HL-60 (cell line): ENCODE data around the gene MACROD1.

Experiments used
- DNase-seq, 2 experiments: peaks; one replicate each; pipeline ENCODE4 v3.0.0-alpha.2; 2010 to 2020; ENCODE audit warnings: low read depth in 1 of 2, low spot score in 1 of 2
- H3K27ac ChIP-seq: fragments of 250-450 bp; sonication (Bioruptor Pico); replicated peaks from 2 replicates; pipeline ENCODE4 v1.5.1; 2020; ENCODE audit warnings: mild to moderate bottlenecking, moderate library complexity
- H3K27me3 ChIP-seq: fragments of 250-450 bp; sonication (Bioruptor Pico); 2 replicates; pipeline ENCODE4 v1.5.1; 2021; ENCODE audit warnings: mild to moderate bottlenecking, moderate library complexity; ENCODE audit not compliant: insufficient read depth, poor library complexity, severe bottlenecking
- H3K4me3 ChIP-seq: replicated peaks from 2 replicates; pipeline ENCODE4 v1.5.1; 2011; ENCODE audit warnings: mild to moderate bottlenecking, control low read depth, low read length; ENCODE audit not compliant: insufficient read depth
- GABPA ChIP-seq: IDR thresholded peaks from 2 replicates; pipeline ENCODE4 v1.6.1; 2012; ENCODE audit warnings: low read depth
- POLR2AphosphoS5 ChIP-seq: IDR thresholded peaks from 2 replicates; pipeline ENCODE4 v1.6.1; 2012; ENCODE audit warnings: low read depth
- REST ChIP-seq: IDR thresholded peaks from 2 replicates; pipeline ENCODE4 v1.6.1; 2012; ENCODE audit warnings: low read depth; ENCODE audit not compliant: insufficient replicate concordance
- SPI1 ChIP-seq: IDR thresholded peaks from 2 replicates; pipeline ENCODE4 v1.6.1; 2012; ENCODE audit warnings: low read depth, mild to moderate bottlenecking, borderline replicate concordance
- TF ChIP-seq, protein P1 (sequence below): IDR thresholded peaks from one replicate; pipeline ENCODE4 v1.5.1; 2011; ENCODE audit warnings: low read length, control low read depth, inconsistent platforms; ENCODE audit not compliant: insufficient read depth

MACROD1 gene

DNA sequence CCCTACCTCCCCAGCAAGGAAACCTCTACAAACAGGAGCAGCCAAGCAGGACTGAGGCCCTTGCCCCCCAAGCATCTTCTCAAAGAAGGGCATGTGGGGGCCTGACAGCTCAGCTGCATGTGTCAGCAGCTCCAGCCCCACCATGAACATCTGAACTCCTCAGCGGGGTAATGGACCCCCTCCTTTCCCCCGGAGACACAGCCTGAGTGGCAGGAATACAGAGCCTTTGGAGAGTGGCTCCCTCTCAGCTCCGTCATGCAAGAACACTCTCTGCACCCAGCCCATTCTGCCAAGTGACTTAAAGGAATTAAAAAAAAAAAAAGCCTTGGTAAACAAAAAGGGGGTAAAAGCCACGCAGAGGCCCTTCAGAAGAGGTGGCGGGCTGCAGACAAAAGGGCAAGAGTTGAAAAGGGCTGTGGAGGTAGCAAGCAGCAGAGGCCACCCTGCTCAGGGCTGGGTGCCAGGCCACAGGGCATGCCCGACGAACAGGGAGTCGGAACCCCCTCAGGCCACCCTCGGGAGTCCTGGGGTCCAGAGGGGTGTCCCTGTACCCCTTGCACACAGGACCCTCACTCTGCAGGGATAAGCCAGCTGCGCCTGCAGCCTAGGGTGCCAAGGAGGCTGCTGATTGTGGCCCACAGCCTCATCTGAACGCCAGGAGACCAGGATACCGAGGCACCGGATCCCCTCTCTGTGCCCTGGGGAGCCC lies 62.5 kb downstream of the MACROD1 start:
- TF ChIP-seq REST (no peak), SPI1 (no peak), POLR2AphosphoS5 (no peak), GABPA (no peak)
- TF ChIP-seq, protein P1, sequence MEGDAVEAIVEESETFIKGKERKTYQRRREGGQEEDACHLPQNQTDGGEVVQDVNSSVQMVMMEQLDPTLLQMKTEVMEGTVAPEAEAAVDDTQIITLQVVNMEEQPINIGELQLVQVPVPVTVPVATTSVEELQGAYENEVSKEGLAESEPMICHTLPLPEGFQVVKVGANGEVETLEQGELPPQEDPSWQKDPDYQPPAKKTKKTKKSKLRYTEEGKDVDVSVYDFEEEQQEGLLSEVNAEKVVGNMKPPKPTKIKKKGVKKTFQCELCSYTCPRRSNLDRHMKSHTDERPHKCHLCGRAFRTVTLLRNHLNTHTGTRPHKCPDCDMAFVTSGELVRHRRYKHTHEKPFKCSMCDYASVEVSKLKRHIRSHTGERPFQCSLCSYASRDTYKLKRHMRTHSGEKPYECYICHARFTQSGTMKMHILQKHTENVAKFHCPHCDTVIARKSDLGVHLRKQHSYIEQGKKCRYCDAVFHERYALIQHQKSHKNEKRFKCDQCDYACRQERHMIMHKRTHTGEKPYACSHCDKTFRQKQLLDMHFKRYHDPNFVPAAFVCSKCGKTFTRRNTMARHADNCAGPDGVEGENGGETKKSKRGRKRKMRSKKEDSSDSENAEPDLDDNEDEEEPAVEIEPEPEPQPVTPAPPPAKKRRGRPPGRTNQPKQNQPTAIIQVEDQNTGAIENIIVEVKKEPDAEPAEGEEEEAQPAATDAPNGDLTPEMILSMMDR: no peak
- H3K27ac ChIP-seq: no peak overlapping the region
- no peak for DNase-seq
- H3K4me3 ChIP-seq: no peak overlapping the region
- H3K27me3 ChIP-seq: no peaks in the 10 kb centered on the region

DNA sequence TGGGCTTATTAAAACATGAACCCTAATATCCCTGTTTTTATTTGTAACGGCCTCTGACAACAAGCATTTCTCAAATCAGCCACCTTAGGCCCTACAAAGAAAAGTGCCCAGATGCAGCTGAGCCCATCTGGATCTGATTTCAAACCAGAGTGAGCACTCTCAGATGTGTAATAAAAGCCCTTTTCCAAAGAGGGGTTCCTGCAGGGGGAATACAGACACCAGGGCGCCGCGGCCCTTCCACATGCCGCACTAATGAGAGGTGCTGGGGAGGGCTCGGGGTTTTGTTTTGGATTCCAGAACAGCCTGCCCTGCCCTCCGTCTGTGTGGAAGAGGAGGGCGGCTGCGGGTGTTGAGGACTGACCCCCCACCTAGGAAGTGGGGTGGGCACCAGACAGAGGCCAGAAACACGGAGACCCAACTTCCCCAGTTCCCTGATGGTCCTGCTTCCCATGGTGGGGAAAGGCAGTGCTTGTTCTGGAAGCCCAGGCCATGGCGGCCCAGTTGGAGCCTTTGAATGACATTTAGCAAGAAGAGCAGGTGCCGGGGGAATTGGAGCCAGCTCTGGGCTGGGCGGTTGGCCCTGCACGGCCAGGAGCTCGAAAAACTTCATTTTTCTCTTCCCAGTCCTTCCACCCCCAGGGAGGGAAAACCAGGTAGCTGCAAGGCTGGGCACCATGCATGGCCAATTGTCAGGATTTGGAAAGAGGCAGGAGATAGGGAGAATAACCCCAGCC lies 63.7 kb downstream of the MACROD1 start:
- no peak for DNase-seq
- Histone ChIP-seq H3K4me3 (no peak overlapping the region), H3K27ac (no peak overlapping the region), H3K27me3 (no peaks in the 10 kb centered on the region)
- TF ChIP-seq GABPA (no peak), REST (no peak), POLR2AphosphoS5 (no peak), SPI1 (no peak)
- TF ChIP-seq, protein P1: no peak

DNA sequence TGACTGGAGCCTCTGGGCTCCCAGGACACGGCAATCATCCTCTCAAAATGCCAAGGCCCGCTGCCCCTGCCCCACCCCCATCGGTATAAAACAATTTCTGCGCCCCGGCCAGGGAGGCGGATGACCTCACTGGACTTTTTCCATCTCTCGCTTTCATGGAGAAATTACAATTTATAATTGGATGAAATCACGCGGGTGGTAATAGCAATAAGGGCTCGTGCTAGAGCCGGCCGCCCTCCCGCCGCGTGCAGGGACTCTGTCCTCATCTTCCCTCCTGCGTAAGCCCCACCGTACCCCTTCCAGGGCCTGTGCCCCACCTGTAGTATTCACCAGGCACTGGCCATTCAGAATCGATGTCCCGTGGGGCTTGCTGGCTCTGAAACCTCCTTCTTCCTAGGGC lies 64.5 kb downstream of the MACROD1 start:
- Histone ChIP-seq H3K27me3 (no peaks in the 10 kb centered on the region), H3K4me3 (no peak overlapping the region), H3K27ac (no peak overlapping the region)
- TF ChIP-seq, protein P1: no peak
- no peak for DNase-seq
